IMR-90 (cell line): ENCODE measurements around the gene NWD2. TPM values are rescaled to one million over a fixed set of nuclear protein-coding genes. Genes with fewer than 3 reads are reported as not detected.

Experiments
- ATAC-seq: fragments of 200-7000 bp; cut with Tn5 transposase; 2 replicates; pipeline ENCODE4 v1.9.1; 2020; ENCODE audit warnings: low read depth, mild to moderate bottlenecking, moderate library complexity
- BruUV-seq: library from RNA; stranded (reverse); fragments of 400-500 nt; replicated peaks from 2 replicates; lab custom pipeline; 2021; lab: Mats Ljungman, UMichigan
- CTCF ChIA-PET: fragments of 300-600 bp; formaldehyde crosslinking; extraction: SDS; loops from one replicate; lab custom pipeline; 2021; ENCODE audit warnings: antibody characterized with exemption; lab: Yijun Ruan, JAX
- POLR2A ChIA-PET: fragments of 300-600 bp; sonication (Branson Sonifier 250); formaldehyde crosslinking; loops from one replicate; lab custom pipeline; 2022; ENCODE audit warnings: antibody characterized with exemption; ENCODE audit not compliant: unreplicated experiment; lab: Charles Lee
- DNase-seq: peaks from one replicate; pipeline ENCODE4 v3.0.0; 2013
- H2AFZ ChIP-seq: replicated peaks from 2 replicates; pipeline ENCODE3; 2013; ENCODE audit warnings: low read length, mild to moderate bottlenecking; ENCODE audit not compliant: poor library complexity
- H2AK5ac ChIP-seq: 2 replicates; pipeline ENCODE4 v1.6.1; 2013; ENCODE audit warnings: low read depth, low read length, inconsistent platforms
- H2AK9ac ChIP-seq: replicated peaks from 2 replicates; pipeline ENCODE3; 2013; ENCODE audit warnings: mild to moderate bottlenecking, low read depth, low read length, moderate library complexity; ENCODE audit not compliant: poor library complexity
- H2BK120ac ChIP-seq: 2 replicates; pipeline ENCODE4 v1.6.1; 2013; ENCODE audit warnings: low read depth, low read length, inconsistent platforms
- H2BK15ac ChIP-seq: 3 replicates; pipeline ENCODE4 v1.6.1; 2013; ENCODE audit warnings: low read depth, low read length, inconsistent platforms
- H2BK20ac ChIP-seq: 2 replicates; pipeline ENCODE4 v1.6.1; 2013; ENCODE audit warnings: low read depth, mild to moderate bottlenecking, inconsistent platforms, low read length, moderate library complexity
- H2BK5ac ChIP-seq: 2 replicates; pipeline ENCODE4 v1.6.1; 2013; ENCODE audit warnings: mild to moderate bottlenecking, low read depth, low read length, inconsistent platforms; ENCODE audit not compliant: poor library complexity, severe bottlenecking
- H3K14ac ChIP-seq: replicated peaks from 2 replicates; pipeline ENCODE4 v1.6.1; 2013; ENCODE audit warnings: low read depth, low read length, inconsistent platforms
- H3K18ac ChIP-seq: 2 replicates; pipeline ENCODE4 v1.6.1; 2013; ENCODE audit warnings: low read depth, low read length, control low read depth
- H3K23ac ChIP-seq: 2 replicates; pipeline ENCODE4 v1.6.1; 2013; ENCODE audit warnings: low read depth, low read length, inconsistent platforms
- H3K27ac ChIP-seq: 2 replicates; pipeline ENCODE4 v1.5.1; 2013; ENCODE audit warnings: mild to moderate bottlenecking, control low read depth, low read length; ENCODE audit not compliant: insufficient read depth
- H3K27me3 ChIP-seq: 2 replicates; pipeline ENCODE4 v1.6.1; 2013; ENCODE audit warnings: low read length; ENCODE audit not compliant: control insufficient read depth, insufficient read depth
- H3K36me3 ChIP-seq: 2 replicates; pipeline ENCODE4 v1.6.1; 2013; ENCODE audit warnings: low read length, mixed read lengths; ENCODE audit not compliant: control insufficient read depth, insufficient read depth
- H3K4ac ChIP-seq: 2 replicates; pipeline ENCODE4 v1.6.1; 2013; ENCODE audit warnings: low read depth, low read length, inconsistent platforms
- H3K4me1 ChIP-seq: 2 replicates; pipeline ENCODE4 v1.6.1; 2013; ENCODE audit warnings: low read length, mixed read lengths; ENCODE audit not compliant: control insufficient read depth, insufficient read depth
- H3K4me2 ChIP-seq: 2 replicates; pipeline ENCODE4 v1.6.1; 2013; ENCODE audit warnings: low read depth, mild to moderate bottlenecking, control low read depth, low read length, moderate library complexity
- H3K4me3 ChIP-seq: 2 replicates; pipeline ENCODE4 v1.5.1; 2013; ENCODE audit warnings: low read depth, mild to moderate bottlenecking, control low read depth, low read length, moderate library complexity; ENCODE audit not compliant: insufficient read depth
- H3K56ac ChIP-seq: 2 replicates; pipeline ENCODE4 v1.6.1; 2013; ENCODE audit warnings: low read length, inconsistent platforms; ENCODE audit not compliant: insufficient read depth; ENCODE audit errors: extremely low read depth
- H3K79me1 ChIP-seq, 2 experiments: 2 replicates each; pipeline ENCODE4 v1.6.1; 2013; ENCODE audit warnings: low read length in 2 of 2, inconsistent platforms in 1 of 2, low read depth in 1 of 2
- H3K9ac ChIP-seq: 2 replicates; pipeline ENCODE4 v1.6.1; 2013; ENCODE audit warnings: low read depth, low read length, control low read depth
- H3K9me1 ChIP-seq: 2 replicates; pipeline ENCODE4 v1.6.1; 2013; ENCODE audit warnings: low read length, inconsistent platforms; ENCODE audit not compliant: insufficient read depth
- H3K9me3 ChIP-seq: 2 replicates; pipeline ENCODE4 v1.6.1; 2013; ENCODE audit warnings: low read length; ENCODE audit not compliant: control insufficient read depth, insufficient read depth
- H4K20me1 ChIP-seq: 2 replicates; pipeline ENCODE4 v1.6.1; 2013; ENCODE audit warnings: low read length, inconsistent platforms; ENCODE audit not compliant: insufficient read depth
- H4K5ac ChIP-seq: 2 replicates; pipeline ENCODE4 v1.6.1; 2013; ENCODE audit warnings: mild to moderate bottlenecking, low read depth, low read length, control low read depth
- H4K8ac ChIP-seq, 2 experiments: 2 replicates each; pipeline ENCODE4 v1.6.1; 2013; ENCODE audit warnings: low read depth in 2 of 2, low read length in 2 of 2, control low read depth in 1 of 2, inconsistent platforms in 1 of 2
- H4K91ac ChIP-seq: 2 replicates; pipeline ENCODE4 v1.6.1; 2013; ENCODE audit warnings: low read depth, low read length, inconsistent platforms; ENCODE audit not compliant: insufficient read depth
- BHLHE40 ChIP-seq: fragments of 150-350 bp; IDR thresholded peaks from 2 replicates; pipeline ENCODE4 v1.6.1; 2016; ENCODE audit warnings: mild to moderate bottlenecking, low read depth, low read length
- CEBPB ChIP-seq: IDR thresholded peaks from 2 replicates; pipeline ENCODE4 v1.6.1; 2012; ENCODE audit warnings: low read depth, low read length, improper control_type of control experiment
- CHD1 ChIP-seq: IDR thresholded peaks from 2 replicates; pipeline ENCODE4 v1.6.1; 2012; ENCODE audit warnings: low read depth, low read length, improper control_type of control experiment
- FOS ChIP-seq: fragments of 150-350 bp; IDR thresholded peaks from 2 replicates; pipeline ENCODE4 v1.6.1; 2016; ENCODE audit warnings: low read depth, low read length
- MAFK ChIP-seq: IDR thresholded peaks from 2 replicates; pipeline ENCODE4 v1.6.1; 2012; ENCODE audit warnings: low read depth, low read length, improper control_type of control experiment
- MXI1 ChIP-seq: IDR thresholded peaks from 2 replicates; pipeline ENCODE4 v1.6.1; 2012; ENCODE audit warnings: low read depth, mild to moderate bottlenecking, low read length, moderate library complexity, borderline replicate concordance
- NFE2L2 ChIP-seq: fragments of 150-350 bp; IDR thresholded peaks from 2 replicates; pipeline ENCODE4 v1.6.1; 2016; ENCODE audit warnings: low read depth, mild to moderate bottlenecking, low read length
- RAD21 ChIP-seq: IDR thresholded peaks from 2 replicates; pipeline ENCODE4 v1.6.1; 2012; ENCODE audit warnings: low read length, improper control_type of control experiment
- RCOR1 ChIP-seq: IDR thresholded peaks from 2 replicates; pipeline ENCODE4 v1.6.1; 2012; ENCODE audit warnings: mild to moderate bottlenecking, low read length, improper control_type of control experiment; ENCODE audit not compliant: insufficient replicate concordance
- RFX5 ChIP-seq: IDR thresholded peaks from 2 replicates; pipeline ENCODE4 v1.8.0; 2012; ENCODE audit warnings: low read depth, mild to moderate bottlenecking, low read length, moderate library complexity
- SMC3 ChIP-seq: fragments of 150-350 bp; IDR thresholded peaks from 2 replicates; pipeline ENCODE4 v1.6.1; 2016; ENCODE audit warnings: low read depth, mild to moderate bottlenecking, antibody characterized with exemption, low read length, moderate library complexity
- WGBS, 2 experiments: methylation state at CpG; one replicate each; pipeline versions ENCODE4 v1.1.5 to v1.1.7; 2013; ENCODE audit warnings: missing lambda C conversion rate in 2 of 2; ENCODE audit not compliant: insufficient read length in 1 of 2; ENCODE audit errors: extremely low coverage in 2 of 2; 5-methylcytosine and 5-hydroxymethylcytosine counted together
- dilution Hi-C: fragments of 300-500 bp; cut with HindIII; formaldehyde crosslinking; loops from one replicate; pipeline ENCODE4 v1.14.3; 2018; ENCODE audit warnings: low sequenced_read_pairs; ENCODE audit not compliant: unreplicated experiment
- in situ Hi-C: fragments of 300-500 bp; cut with MboI; formaldehyde crosslinking; loops from 3 replicates; pipeline ENCODE4 v1.14.3; 2019; ENCODE audit warnings: low sequenced_read_pairs, inconsistent platforms, mixed read lengths
- intact Hi-C: fragments of 100-400 bp; cut with micrococcal nuclease; formaldehyde crosslinking; loops from 2 replicates; pipeline ENCODE4 v1.10.0; 2022
- polyA plus RNA-seq, 3 experiments: library from polyadenylated mRNA; depleted of rRNA; stranded (reverse); fragments of >200 nt; gene quantifications; 2 replicates each; pipeline ENCODE4 v1.2.3, GENCODE V29; 2012; ENCODE audit warnings: low replicate concordance in 1 of 3
- total RNA-seq: library from RNA; depleted of rRNA; stranded (reverse); fragments of >200 nt; gene quantifications from 2 replicates; pipeline ENCODE4 v1.2.3, GENCODE V29; 2012
- TF ChIP-seq, protein P1 (sequence below): fragments of 150-350 bp; IDR thresholded peaks from 2 replicates; pipeline ENCODE4 v1.6.1; 2016; ENCODE audit warnings: low read depth, mild to moderate bottlenecking, low read length, moderate library complexity, borderline replicate concordance
- TF ChIP-seq, protein P2 (sequence below): conservative IDR thresholded peaks from 2 replicates; pipeline ENCODE4 v1.5.1; 2012; ENCODE audit warnings: mild to moderate bottlenecking, low read depth, low read length, improper control_type of control experiment
- TF ChIP-seq, protein P3 (sequence below): fragments of 150-350 bp; IDR thresholded peaks from 2 replicates; pipeline ENCODE4 v1.6.1; 2017; ENCODE audit warnings: mild to moderate bottlenecking, antibody characterized with exemption, low read length, low read depth

The NWD2 gene
- total and polyA plus RNA-seq, 2 of the 4 experiments (the other 2 are of a cell fraction): not detected

DNA sequence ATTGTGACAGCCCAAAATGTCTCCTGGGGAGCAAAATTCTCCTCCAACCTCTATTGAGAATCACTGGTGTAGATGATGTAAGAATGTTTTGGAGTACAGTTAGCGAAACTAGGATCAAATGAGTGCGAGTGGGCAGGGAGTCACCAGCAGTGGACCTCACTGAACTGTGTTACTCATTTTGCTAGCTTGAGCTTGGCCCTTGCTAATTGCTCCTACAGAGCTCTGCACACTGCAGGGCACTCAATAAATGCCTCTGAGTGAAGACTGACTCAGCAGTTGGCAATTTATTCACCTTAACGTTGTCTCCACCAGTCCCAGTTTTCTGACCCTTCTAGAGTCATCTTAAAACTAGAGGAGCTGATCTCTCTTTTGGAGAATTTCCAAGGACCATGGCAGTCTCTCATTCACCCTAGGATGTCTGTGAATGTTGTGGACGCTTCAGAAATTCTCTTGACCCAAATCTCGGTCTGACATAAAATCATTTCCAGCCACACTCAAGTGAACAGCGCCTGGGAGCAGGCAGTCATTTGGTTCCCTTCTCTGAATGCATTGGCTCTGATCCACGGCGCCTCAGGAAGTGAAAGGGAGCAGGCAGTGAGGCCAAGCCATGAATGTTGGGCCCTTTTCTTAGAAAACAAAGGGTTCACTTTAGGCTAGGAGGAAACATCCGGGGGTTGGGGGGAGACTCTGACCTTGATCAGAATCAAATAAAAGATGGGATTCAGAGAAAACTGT, 148.1 kb downstream of the NWD2 start:
- Histone ChIP-seq H4K8ac (no peak overlapping the region), H2AK5ac (no peak overlapping the region), H3K4me3 (no peak overlapping the region), H3K4me1 (no peaks in the 10 kb centered on the region), H4K91ac (no peak overlapping the region), H3K4ac (no peak overlapping the region), H3K9me3 (no peaks in the 10 kb centered on the region), H3K14ac (no peak overlapping the region), H2BK20ac (no peak overlapping the region), H4K5ac (no peak overlapping the region), H2AK9ac (no peak overlapping the region), H2AFZ (no peak overlapping the region), H3K36me3 (no peaks in the 10 kb centered on the region), H3K27me3 (no peaks in the 10 kb centered on the region), H3K27ac (no peak overlapping the region), H2BK15ac (no peak overlapping the region), H3K79me1 (no peaks in the 10 kb centered on the region), H3K9me1 (no peaks in the 10 kb centered on the region), H3K4me2 (no peak overlapping the region), H3K9ac (no peak overlapping the region), H2BK120ac (no peak overlapping the region), H3K23ac (no peak overlapping the region), H2BK5ac (no peak overlapping the region), H4K20me1 (no peaks in the 10 kb centered on the region), H3K56ac (no peak overlapping the region), H3K18ac (no peak overlapping the region)
- no peak for ATAC-seq
- in situ Hi-C loops: loop anchor here (25.0 kb wide), 1 partner anchor 1030 kb away; no protein-coding TSS in a partner anchor
- BruUV-seq: no TSS peak
- ChIA-PET POLR2A (no interaction called here), CTCF (no interaction called here)
- DNase-seq: no peak
- TF ChIP-seq RAD21 (no peak), NFE2L2 (no peak), FOS (no peak), RCOR1 (no peak), CEBPB (no peak), CHD1 (no peak), RFX5 (no peak), BHLHE40 (no peak), MXI1 (no peak), MAFK (no peak), SMC3 (no peak)
- TF ChIP-seq, protein P1, sequence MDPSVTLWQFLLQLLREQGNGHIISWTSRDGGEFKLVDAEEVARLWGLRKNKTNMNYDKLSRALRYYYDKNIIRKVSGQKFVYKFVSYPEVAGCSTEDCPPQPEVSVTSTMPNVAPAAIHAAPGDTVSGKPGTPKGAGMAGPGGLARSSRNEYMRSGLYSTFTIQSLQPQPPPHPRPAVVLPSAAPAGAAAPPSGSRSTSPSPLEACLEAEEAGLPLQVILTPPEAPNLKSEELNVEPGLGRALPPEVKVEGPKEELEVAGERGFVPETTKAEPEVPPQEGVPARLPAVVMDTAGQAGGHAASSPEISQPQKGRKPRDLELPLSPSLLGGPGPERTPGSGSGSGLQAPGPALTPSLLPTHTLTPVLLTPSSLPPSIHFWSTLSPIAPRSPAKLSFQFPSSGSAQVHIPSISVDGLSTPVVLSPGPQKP: no peak
- TF ChIP-seq, protein P2, sequence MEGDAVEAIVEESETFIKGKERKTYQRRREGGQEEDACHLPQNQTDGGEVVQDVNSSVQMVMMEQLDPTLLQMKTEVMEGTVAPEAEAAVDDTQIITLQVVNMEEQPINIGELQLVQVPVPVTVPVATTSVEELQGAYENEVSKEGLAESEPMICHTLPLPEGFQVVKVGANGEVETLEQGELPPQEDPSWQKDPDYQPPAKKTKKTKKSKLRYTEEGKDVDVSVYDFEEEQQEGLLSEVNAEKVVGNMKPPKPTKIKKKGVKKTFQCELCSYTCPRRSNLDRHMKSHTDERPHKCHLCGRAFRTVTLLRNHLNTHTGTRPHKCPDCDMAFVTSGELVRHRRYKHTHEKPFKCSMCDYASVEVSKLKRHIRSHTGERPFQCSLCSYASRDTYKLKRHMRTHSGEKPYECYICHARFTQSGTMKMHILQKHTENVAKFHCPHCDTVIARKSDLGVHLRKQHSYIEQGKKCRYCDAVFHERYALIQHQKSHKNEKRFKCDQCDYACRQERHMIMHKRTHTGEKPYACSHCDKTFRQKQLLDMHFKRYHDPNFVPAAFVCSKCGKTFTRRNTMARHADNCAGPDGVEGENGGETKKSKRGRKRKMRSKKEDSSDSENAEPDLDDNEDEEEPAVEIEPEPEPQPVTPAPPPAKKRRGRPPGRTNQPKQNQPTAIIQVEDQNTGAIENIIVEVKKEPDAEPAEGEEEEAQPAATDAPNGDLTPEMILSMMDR: no peak
- TF ChIP-seq, protein P3, sequence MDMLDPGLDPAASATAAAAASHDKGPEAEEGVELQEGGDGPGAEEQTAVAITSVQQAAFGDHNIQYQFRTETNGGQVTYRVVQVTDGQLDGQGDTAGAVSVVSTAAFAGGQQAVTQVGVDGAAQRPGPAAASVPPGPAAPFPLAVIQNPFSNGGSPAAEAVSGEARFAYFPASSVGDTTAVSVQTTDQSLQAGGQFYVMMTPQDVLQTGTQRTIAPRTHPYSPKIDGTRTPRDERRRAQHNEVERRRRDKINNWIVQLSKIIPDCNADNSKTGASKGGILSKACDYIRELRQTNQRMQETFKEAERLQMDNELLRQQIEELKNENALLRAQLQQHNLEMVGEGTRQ: no peak
- WGBS, 2 experiments: 60% methylated on average over 1 of the region's 9 CpGs; no CpG with 5 or more reads in 1 of the 2 experiments
- dilution Hi-C loops: no loop called here
- intact Hi-C loops: no loop called here
